Heart left ventricle (tissue), 13 donors: ENCODE data around the gene RPL29.

ENCODE experiments used
- CTCF ChIP-seq, 12 donors: fragments of 200-600 bp; sonication (generic) in 4 of 12; IDR thresholded peaks; one replicate each; pipeline versions ENCODE4 v1.5.0 to v1.8.0; 2018 to 2022; ENCODE audit warnings: antibody characterized with exemption in 12 of 12, mild to moderate bottlenecking in 5 of 12
- POLR2A ChIP-seq, 2 donors: fragments of 450-650 bp; IDR thresholded peaks; one replicate each; pipeline ENCODE4 v1.6.1; 2017; ENCODE audit warnings: antibody characterized with exemption in 2 of 2, mild to moderate bottlenecking in 2 of 2, moderate library complexity in 2 of 2
- donor health status: ischemic (EF 13 %, LVEDD 7.1; RV severe dilation, severe dysfunction).
- donor health status: DM: no; HTN: yes; CAD: no.
- donor health status: DM: no; HTN: no; CAD: no.
- donor health status: ischemic (EF 25% LVEDD 6.9; RV normal size, moderate dysfunction).
- donor health status: ischemic (EF 25% LVEDD 5.7; RV mildly dilated, moderate dysfunction).
- donor health status: ischemic (EF 35%, LVEDD 5.7; RV mildly dilated, moderate dysfunction).
- donor health status: nonischemic (EF 11% LVEDD 7.7; RV severe dilation, severe dysfunction).
- donor health status: DM: yes; HTN: yes; CAD: no.
- donor health status: PGD.
- donor health status: ischemic (EF 29% LVEDD 5.4; RV normal size, mild dysfunction).
- donor health status: nonischemic (EF 23%, LVEDD 6.1; RV moderate dilation, normal function).

GRCh38 chr3:52029053-52029452 is 33.4 kb upstream of the RPL29 start:
- TF ChIP-seq CTCF (IDR thresholded peaks at IDR 0.05) (no peak), POLR2A (IDR thresholded peaks at IDR 0.05) (no peak)
